GM12878 (cell line): ENCODE results near the gene NKD1. TPM values are rescaled to one million over a fixed set of nuclear protein-coding genes. Genes with fewer than 3 reads are reported as not detected.
A peak's percentile ranks its signal among the peaks of the same experiment; 100 is the strongest.

Experiments used
- ATAC-seq: fragments of 200-7000 bp; cut with Tn5 transposase; 3 replicates; pipeline ENCODE4 v1.9.1; 2020; ENCODE audit warnings: mild to moderate bottlenecking, moderate library complexity
- BruUV-seq: library from RNA; stranded (reverse); fragments of 400-500 nt; replicated peaks from 2 replicates; lab custom pipeline; 2021; lab: Mats Ljungman, UMichigan
- CTCF ChIA-PET: fragments of 300-600 bp; sonication (Branson Sonifier 250); formaldehyde crosslinking; extraction: SDS; loops from one replicate; lab custom pipeline; 2021; ENCODE audit warnings: inconsistent platforms; lab: Yijun Ruan, JAX
- POLR2A ChIA-PET: fragments of 350-600 bp; formaldehyde crosslinking; extraction: SDS; loops from one replicate; lab custom pipeline; 2021; ENCODE audit warnings: inconsistent platforms; lab: Charles Lee
- RAD21 ChIA-PET: fragments of 300-600 bp; sonication (Branson Sonifier 250); formaldehyde crosslinking; loops from one replicate; lab custom pipeline; 2023; ENCODE audit warnings: antibody characterized with exemption; ENCODE audit not compliant: unreplicated experiment; lab: Charles Lee
- SMC1A ChIA-PET: fragments of 300-600 bp; sonication (Branson Sonifier 250); formaldehyde crosslinking; loops from one replicate; lab custom pipeline; 2023; ENCODE audit not compliant: unreplicated experiment, uncharacterized antibody; lab: Charles Lee
- DNase-seq: peaks from one replicate; pipeline ENCODE4 v3.0.0-alpha.2; 2011; ENCODE audit warnings: low read depth, low spot score
- FAIRE-seq: peaks from 3 replicates; lab custom pipeline; 2011; peaks lifted over from hg19 to GRCh38; lab: Jason Lieb, UNC
- H2AFZ ChIP-seq: 2 replicates; pipeline ENCODE4 v1.6.0; 2011; ENCODE audit warnings: low read depth, low read length, control low read depth; ENCODE audit not compliant: control insufficient read depth
- H3K27ac ChIP-seq: 2 replicates; pipeline ENCODE4 v1.5.1; 2011; ENCODE audit warnings: control low read depth; ENCODE audit not compliant: control insufficient read depth, insufficient read depth
- H3K27me3 ChIP-seq, 2 experiments: replicated peaks in 1 of 2; 2 replicates each; pipeline versions ENCODE4 v1.6.0 to v1.6.1; 2011; ENCODE audit warnings: low read length in 1 of 2; ENCODE audit not compliant: control insufficient read depth in 2 of 2, insufficient read depth in 2 of 2
- H3K36me3 ChIP-seq, 2 experiments: 2 replicates each; pipeline ENCODE4 v1.5.1; 2011; ENCODE audit warnings: low read length in 1 of 2; ENCODE audit not compliant: control insufficient read depth in 2 of 2, insufficient read depth in 2 of 2
- H3K4me1 ChIP-seq: 2 replicates; pipeline ENCODE4 v1.6.1; 2011; ENCODE audit warnings: mild to moderate bottlenecking, low read length, moderate library complexity, mixed read lengths; ENCODE audit not compliant: control insufficient read depth, insufficient read depth
- H3K4me2 ChIP-seq: 2 replicates; pipeline ENCODE4 v1.6.0; 2011; ENCODE audit warnings: control low read depth; ENCODE audit not compliant: control insufficient read depth, insufficient read depth
- H3K4me3 ChIP-seq: fragments of 200-600 bp; sonication (generic); 2 replicates; pipeline ENCODE4 v1.5.1; 2016
- H3K79me2 ChIP-seq: 2 replicates; pipeline ENCODE4 v1.6.0; 2011; ENCODE audit warnings: low read length; ENCODE audit not compliant: control insufficient read depth, insufficient read depth
- H3K9ac ChIP-seq: 2 replicates; pipeline ENCODE4 v1.8.0; 2011; ENCODE audit warnings: low read length, control low read depth, mixed read lengths; ENCODE audit not compliant: control insufficient read depth, insufficient read depth
- H3K9me3 ChIP-seq: replicated peaks from 3 replicates; pipeline ENCODE4 v1.5.1; 2011; ENCODE audit warnings: mild to moderate bottlenecking, low read length; ENCODE audit not compliant: control insufficient read depth, insufficient read depth
- H4K20me1 ChIP-seq: 2 replicates; pipeline ENCODE4 v1.6.0; 2011; ENCODE audit not compliant: control insufficient read depth, insufficient read depth
- CBX3 ChIP-seq: fragments of 200-600 bp; sonication (generic); IDR thresholded peaks from 2 replicates; pipeline ENCODE4 v1.6.1; 2016; ENCODE audit warnings: low read depth, borderline replicate concordance
- NR2C2 ChIP-seq: IDR thresholded peaks from 2 replicates; pipeline ENCODE4 v1.6.1; 2011; ENCODE audit warnings: borderline replicate concordance, low read depth; ENCODE audit not compliant: control insufficient read depth, insufficient read length
- WGBS: methylation state at CpG from one replicate; pipeline ENCODE4 v1.1.6; 2016; ENCODE audit warnings: low lambda C conversion rate; ENCODE audit not compliant: insufficient replicate concordance, insufficient coverage; ENCODE audit errors: missing lambda C conversion rate; 5-methylcytosine and 5-hydroxymethylcytosine counted together
- in situ Hi-C: fragments of 300-500 bp; cut with MboI; formaldehyde crosslinking; loops from 9 replicates; pipeline ENCODE4 v1.14.3; 2018; ENCODE audit warnings: mixed read lengths
- intact Hi-C: fragments of 100-400 bp; cut with micrococcal nuclease; formaldehyde crosslinking; loops from one replicate; pipeline ENCODE4 v1.14.2; 2022; ENCODE audit not compliant: unreplicated experiment
- polyA plus RNA-seq, 11 experiments: library from polyadenylated mRNA; depleted of rRNA in 4 of 11; unstranded in 6 of 11; stranded (reverse) in 5 of 11; fragments of >200 nt; fragmentation: Nextera tagmentation in 4 of 11; fragmentation: Illumina TruSeq in 1 of 11; extraction: Ambion mirVana in 4 of 11; extraction: Trizol in 1 of 11; gene quantifications; 1 replicate in 1 of 11; 2 replicates in 10 of 11; pipeline versions ENCODE4 v1.2.1 to v1.2.3, GENCODE V29; 2011 to 2016; ENCODE audit warnings: inconsistent platforms in 2 of 11, missing spikeins in 2 of 11, low read depth in 1 of 11
- total RNA-seq, 4 experiments: library from RNA; depleted of rRNA in 3 of 4; stranded (reverse); fragments of >200 nt in 3 of 4; fragmentation: Illumina TruSeq in 1 of 4; extraction: Trizol in 1 of 4; gene quantifications; 2 replicates each; pipeline versions ENCODE4 v1.2.1 to v1.2.3, GENCODE V29; 2013 to 2021
- TF ChIP-seq, protein P1 (sequence below): IDR thresholded peaks from 2 replicates; pipeline ENCODE4 v1.6.1; 2011; ENCODE audit warnings: borderline replicate concordance, low read depth, mild to moderate bottlenecking, moderate library complexity, low read length; ENCODE audit not compliant: insufficient read depth, poor library complexity, severe bottlenecking

NKD1 gene
- total and polyA plus RNA-seq, 10 of the 15 experiments (the other 5 are each of a cell fraction or from before 2014, with no cell fraction given): under 0.01 to 0.49 (median 0.04) TPM; not detected in 2

DNA sequence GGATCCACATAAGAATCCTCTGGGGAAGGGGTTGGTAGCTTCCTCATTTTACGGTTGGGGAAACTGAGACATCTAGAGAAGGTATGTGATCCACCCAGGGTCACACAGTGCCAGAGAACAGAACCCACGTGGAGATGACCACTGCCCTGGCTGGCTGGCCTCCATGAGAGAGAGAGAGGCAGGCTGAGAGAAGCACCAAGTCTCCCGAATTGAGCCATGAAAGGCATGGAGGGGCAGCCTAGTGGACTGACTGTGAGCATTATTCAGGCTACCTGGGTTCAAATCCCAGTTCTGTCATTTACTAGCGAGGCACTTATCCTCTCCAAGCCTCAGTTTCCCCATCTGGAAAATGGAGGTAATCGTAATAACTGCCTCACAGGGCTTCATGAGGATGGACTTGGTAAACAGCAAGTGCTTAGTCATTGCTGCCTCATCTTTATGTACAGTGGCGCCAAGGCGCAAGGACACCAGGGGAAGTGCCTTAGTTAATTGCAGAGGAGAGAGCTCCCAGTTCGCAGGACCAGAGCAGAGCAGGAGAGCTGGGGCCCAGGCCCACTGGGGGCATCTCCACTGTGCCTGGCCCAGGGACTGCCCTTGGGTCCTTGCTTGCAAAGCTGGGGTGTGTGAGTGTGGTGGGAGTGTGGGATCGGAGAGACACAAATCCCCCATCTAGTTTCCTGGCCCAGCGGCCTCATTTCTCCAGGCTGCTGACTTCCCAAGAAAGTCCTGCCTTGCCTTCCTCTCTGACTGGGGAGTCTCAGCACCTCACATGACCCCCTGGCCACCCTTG lies 71.7 kb downstream of the NKD1 start:
- intact Hi-C loops: no loop called here
- no TSS peak for BruUV-seq
- no peaks in the 10 kb centered on the region for H3K4me1 ChIP-seq
- SMC1A ChIA-PET: no interaction called here
- no peak overlapping the region for H3K4me2 ChIP-seq
- 29% methylated on average over 8 of the region's 10 CpGs for WGBS
- ATAC-seq (no peak), FAIRE-seq (no peak), DNase-seq (no peak)
- H4K20me1 ChIP-seq: no peaks in the 10 kb centered on the region
- no peak overlapping the region for H2AFZ ChIP-seq
- TF ChIP-seq NR2C2: no peak
- POLR2A ChIA-PET: no interaction called here
- no peak overlapping the region for H3K9ac ChIP-seq
- RAD21 ChIA-PET: no interaction called here
- in situ Hi-C loops: no loop called here
- H3K9me3 ChIP-seq: no peaks in the 10 kb centered on the region
- CTCF ChIA-PET: interaction anchor here (1.1 kb wide), 1 partner anchor 25 kb away, joined by 3 read pairs; no protein-coding TSS in a partner anchor
- no peaks in the 10 kb centered on the region for H3K36me3 ChIP-seq
- H3K4me3 ChIP-seq: no peak overlapping the region
- H3K79me2 ChIP-seq: no peaks in the 10 kb centered on the region
- no peaks in the 10 kb centered on the region for H3K27me3 ChIP-seq
- no peak overlapping the region for H3K27ac ChIP-seq

DNA sequence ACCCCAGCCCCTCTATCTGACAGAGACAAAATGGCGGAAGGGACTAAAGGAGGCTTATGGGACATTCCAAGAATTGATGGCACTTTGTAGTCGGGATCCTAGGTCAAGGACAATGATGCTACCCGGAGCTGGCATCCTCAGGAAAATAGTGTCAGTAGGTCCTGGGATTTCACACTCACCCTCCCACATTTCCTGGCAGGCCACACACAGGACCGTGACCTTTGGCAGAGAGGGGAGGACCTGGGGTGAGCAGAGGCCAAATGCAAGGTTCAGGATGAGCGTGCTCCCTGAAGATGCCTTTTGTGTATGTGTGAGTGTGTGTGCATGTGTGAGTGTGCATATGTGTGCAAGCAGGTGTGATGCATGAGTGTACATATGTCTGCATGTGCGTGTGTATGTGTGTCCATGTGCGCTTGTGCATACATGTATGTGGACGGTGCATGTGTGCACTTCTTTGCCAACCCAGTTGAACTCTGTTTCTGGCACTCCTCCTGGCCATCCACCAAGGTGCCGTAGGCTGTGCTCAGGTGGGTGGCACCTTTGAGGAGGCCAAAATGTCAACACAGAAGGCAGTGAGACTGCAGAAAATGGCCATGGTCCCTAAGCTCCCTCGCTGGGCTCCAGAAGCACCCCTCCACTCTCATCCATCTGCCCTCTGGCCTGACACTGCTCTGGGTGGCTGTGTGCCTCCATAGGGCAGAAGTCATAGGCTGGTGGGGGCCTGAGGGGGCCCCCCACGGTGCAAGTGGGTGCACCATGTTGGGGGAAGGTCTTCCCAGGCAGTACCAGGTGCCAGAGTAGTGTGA lies 72.7 kb downstream of the NKD1 start:
- ChIA-PET RAD21 (no interaction called here), SMC1A (no interaction called here), CTCF (no interaction called here), POLR2A (interaction anchor here (0.5 kb wide), 1 partner anchor 268 kb away, joined by 3 read pairs; no protein-coding TSS in a partner anchor)
- Histone ChIP-seq H3K4me1 (no peaks in the 10 kb centered on the region), H4K20me1 (no peaks in the 10 kb centered on the region), H3K36me3 (no peaks in the 10 kb centered on the region), H3K27me3 (no peaks in the 10 kb centered on the region), H2AFZ (no peak overlapping the region), H3K79me2 (no peaks in the 10 kb centered on the region), H3K9ac (no peak overlapping the region), H3K9me3 (no peaks in the 10 kb centered on the region), H3K4me2 (no peak overlapping the region), H3K27ac (no peak overlapping the region), H3K4me3 (no peak overlapping the region)
- BruUV-seq: no TSS peak
- intact Hi-C loops: no loop called here
- WGBS: 49% methylated on average over 11 of the region's 11 CpGs
- in situ Hi-C loops: no loop called here
- no peak for DNase-seq
- no peak for FAIRE-seq
- ATAC-seq: no peak
- TF ChIP-seq, protein P1, sequence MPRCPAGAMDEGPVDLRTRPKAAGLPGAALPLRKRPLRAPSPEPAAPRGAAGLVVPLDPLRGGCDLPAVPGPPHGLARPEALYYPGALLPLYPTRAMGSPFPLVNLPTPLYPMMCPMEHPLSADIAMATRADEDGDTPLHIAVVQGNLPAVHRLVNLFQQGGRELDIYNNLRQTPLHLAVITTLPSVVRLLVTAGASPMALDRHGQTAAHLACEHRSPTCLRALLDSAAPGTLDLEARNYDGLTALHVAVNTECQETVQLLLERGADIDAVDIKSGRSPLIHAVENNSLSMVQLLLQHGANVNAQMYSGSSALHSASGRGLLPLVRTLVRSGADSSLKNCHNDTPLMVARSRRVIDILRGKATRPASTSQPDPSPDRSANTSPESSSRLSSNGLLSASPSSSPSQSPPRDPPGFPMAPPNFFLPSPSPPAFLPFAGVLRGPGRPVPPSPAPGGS: peak; percentile 43
- no peak for TF ChIP-seq CBX3
